GM18868 (cell line): ENCODE data around the gene ALPP.
A peak's percentile ranks its signal among the peaks of the same experiment; 100 is the strongest.
"Not testable (repeated sequence)": the region's sequence is repeated elsewhere in the genome, so short reads cannot be mapped to it uniquely, and the experiment has no call there.

Experiments
- ATAC-seq: cut with Tn5 transposase; IDR thresholded peaks from one replicate; pipeline ENCODE4 v1.9.1; 2021; ENCODE audit warnings: mild to moderate bottlenecking, moderate library complexity; ENCODE audit not compliant: unreplicated experiment

The ALPP gene

GRCh38 chr2:232363064-232363783 is 15.3 kb upstream of the ALPP start:
- not testable (repeated sequence) for ATAC-seq

- peak; percentile 51 for ATAC-seq
Observed at GRCh38 chr2:232363784-232364615, 14.6 kb upstream of the ALPP start.

- not testable (repeated sequence) for ATAC-seq
Observed at GRCh38 chr2:232364806-232365594, 13.6 kb upstream of the ALPP start.

GRCh38 chr2:232365621-232366321 is 12.8 kb upstream of the ALPP start:
- ATAC-seq, result no peak

GRCh38 chr2:232366461-232366860 is 12.1 kb upstream of the ALPP start:
- ATAC-seq, result not testable (repeated sequence)

- no peak for ATAC-seq
Observed at GRCh38 chr2:232367016-232367415, 11.5 kb upstream of the ALPP start.

- ATAC-seq, result no peak
Observed at GRCh38 chr2:232367591-232368233, 10.8 kb upstream of the ALPP start.

GRCh38 chr2:232368311-232368731 is 10.2 kb upstream of the ALPP start:
- ATAC-seq, result no peak

GRCh38 chr2:232369126-232369951 is 9.2 kb upstream of the ALPP start:
- no peak for ATAC-seq

GRCh38 chr2:232370007-232370406 is 8.5 kb upstream of the ALPP start:
- ATAC-seq, result not testable (repeated sequence)

GRCh38 chr2:232372231-232373208 is 6.0 kb upstream of the ALPP start:
- ATAC-seq, result no peak

GRCh38 chr2:232374356-232374755 is 4.2 kb upstream of the ALPP start:
- ATAC-seq, result no peak

- ATAC-seq, result no peak
Observed at GRCh38 chr2:232375164-232375563, 3.4 kb upstream of the ALPP start.

GRCh38 chr2:232376260-232376659 is 2.3 kb upstream of the ALPP start:
- no peak for ATAC-seq

- no peak for ATAC-seq
Observed at GRCh38 chr2:232376713-232377112, 1.8 kb upstream of the ALPP start.

GRCh38 chr2:232377319-232377718 is 1.2 kb upstream of the ALPP start:
- ATAC-seq, result no peak

- no peak for ATAC-seq
Observed at GRCh38 chr2:232377841-232378734, 463 bp upstream of the ALPP start.
